Activated CD4-positive, alpha-beta T cell treated with anti-CD3 and anti-CD28 coated beads for 1 hour (primary cell): ENCODE data around the gene SNRNP48.

Experiments
- DNase-seq: peaks from one replicate; pipeline ENCODE4 v3.0.0-alpha.2; 2020

The SNRNP48 gene

DNA sequence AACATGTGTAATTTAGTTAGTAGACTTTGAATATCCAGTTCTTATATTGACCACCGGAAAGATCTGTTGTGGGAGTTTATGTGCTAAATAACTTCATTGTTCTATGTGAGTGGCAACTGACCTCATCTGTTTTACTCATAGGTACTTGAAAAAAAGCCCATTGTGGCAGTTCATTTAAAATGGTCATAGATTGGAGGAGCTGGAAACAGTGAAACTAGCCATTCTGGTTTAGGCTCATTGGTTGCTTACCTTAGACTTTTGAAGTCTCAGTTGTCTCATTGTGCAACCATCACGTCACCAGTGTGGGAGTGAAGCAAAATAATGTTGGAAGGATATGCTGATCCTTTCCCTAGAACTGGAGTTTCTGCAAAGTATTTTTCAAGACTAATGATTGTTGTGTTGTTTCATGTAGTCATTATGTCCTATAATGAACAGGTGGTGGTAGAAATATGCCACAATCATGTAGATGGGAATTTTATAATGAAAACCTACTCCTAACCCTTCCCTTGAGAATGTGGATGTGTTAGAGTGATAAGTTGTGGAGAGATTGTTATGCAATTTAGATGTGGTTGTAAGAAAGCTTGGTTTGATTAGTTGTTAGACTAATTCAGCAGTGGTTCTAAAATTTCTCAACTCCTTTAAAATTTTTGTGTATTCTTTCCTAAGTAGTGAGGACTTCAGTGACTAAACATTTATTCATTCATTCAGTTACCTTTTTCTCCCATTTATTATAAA lies 30.2 kb upstream of the SNRNP48 start:
- DNase-seq = no peak

DNA sequence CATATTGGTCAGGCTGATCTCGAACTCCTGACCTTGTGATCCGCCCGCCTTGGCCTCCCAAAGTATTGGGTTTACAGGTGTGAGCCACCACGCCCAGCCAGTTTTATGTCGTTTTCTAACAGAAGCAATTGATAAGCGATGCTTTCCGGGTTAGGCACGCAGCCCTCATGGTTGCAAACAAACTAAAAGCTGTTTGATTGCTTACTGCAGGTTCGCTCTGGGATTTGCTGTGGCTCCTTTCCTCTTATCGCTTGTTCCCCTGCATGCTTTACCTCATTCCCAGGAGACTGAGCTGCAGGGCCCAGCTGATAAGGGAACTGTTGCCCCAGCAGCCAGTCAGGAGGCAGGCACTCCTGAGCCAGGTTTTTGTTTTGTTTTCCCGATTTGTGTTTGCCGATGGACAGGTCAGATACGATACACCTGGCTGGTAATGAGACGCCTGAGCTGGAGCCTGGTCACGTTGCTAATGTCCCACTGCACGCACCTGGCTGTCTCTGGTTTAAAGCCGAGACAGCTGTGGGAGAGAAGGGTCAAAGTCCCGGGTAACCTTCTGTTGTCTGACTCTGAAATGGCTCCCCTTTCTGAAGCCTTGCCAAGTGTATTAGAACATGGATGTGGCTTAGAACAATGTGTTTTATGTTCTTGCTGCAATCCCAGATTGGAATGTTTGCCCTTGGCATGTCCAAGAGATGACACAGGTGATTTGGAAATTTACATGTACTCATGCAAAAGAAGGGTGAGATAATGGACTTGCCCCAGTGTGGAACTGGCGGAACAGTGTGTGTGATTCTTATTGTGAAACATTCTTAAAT lies 28.6 kb upstream of the SNRNP48 start:
- no peak for DNase-seq

DNA sequence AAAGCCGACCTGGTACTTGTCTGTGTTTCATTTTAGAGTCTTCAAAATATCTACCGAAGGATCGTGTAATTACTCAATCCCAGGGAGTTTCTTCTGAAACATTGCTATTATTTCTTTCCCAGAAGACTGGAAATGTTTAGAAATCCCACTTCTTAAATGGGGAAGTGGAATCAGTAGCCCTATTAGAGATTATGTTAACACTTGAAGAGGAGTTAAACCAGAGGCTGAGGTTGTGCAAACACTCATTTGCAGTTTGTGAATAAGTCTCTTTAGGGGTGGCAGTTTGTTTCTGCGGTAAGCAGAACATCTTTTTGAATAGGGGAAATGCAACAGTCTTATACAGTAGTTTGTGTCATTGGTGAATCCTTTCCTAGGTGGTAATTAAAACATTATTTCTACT lies 27.2 kb upstream of the SNRNP48 start:
- DNase-seq = no peak

DNA sequence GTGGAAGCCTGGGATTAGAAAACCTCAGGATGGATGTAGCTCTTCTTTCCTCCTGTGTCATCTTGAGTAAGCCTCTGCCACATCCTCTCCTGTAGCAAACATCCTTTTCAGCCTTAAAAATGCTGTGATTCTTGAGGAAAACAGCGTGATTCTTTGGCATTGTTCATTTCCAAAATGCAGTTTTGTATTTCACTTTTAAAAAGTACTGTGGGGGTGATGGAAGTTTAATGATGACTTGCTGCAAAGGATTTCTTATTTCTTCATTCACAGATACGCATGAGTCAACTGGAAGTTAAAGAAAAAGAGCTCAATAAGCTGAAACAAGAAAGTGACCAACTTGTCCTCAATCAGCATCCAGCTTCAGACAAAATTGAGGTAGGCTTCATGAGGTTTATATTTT lies 23.9 kb upstream of the SNRNP48 start:
- no peak for DNase-seq

DNA sequence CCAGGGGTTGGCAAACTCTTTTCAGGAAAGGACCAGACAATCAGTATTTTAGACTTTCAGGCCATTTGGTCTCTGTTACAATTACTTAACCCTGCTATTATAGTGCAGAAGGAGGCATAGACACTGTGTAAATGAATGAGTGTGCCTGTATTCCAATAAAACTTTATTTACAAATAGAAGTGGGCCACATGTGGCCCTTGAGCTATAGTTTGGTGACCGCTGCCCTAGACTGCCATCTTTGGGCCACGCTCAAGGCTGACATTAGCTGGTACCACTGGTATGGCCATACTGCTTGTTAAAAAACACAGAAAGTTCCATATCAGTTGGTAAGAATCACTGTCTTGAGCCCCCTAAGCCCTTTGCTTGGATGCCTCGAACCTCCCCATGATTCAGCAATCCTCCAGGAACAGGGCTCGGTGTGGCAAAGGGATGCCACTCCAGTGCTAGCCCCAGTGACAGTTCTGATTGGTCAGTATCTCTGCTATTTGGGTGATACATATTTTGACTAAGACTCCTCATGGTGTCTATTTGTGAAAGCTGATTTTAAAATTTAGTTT lies 23.3 kb upstream of the SNRNP48 start:
- DNase-seq = no peak

DNA sequence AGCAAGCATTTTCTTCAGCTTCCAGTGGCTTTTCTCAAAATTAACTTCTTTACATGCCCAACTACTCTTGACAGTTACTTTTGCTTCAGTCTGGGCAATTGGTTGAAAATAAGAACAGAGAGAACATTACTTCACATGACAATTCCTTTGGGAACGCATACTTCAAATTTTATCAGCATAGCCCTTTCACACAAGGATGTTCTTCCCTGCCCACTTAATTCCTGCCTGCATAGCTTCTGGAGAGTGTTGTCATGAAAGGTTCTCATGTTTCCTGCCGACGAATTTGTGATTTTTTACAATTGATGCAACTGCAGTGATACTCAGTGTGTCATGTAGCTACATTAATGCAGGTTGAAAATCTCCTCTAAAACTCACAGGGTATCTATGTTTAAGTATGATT lies 22.0 kb upstream of the SNRNP48 start:
- no peak for DNase-seq

DNA sequence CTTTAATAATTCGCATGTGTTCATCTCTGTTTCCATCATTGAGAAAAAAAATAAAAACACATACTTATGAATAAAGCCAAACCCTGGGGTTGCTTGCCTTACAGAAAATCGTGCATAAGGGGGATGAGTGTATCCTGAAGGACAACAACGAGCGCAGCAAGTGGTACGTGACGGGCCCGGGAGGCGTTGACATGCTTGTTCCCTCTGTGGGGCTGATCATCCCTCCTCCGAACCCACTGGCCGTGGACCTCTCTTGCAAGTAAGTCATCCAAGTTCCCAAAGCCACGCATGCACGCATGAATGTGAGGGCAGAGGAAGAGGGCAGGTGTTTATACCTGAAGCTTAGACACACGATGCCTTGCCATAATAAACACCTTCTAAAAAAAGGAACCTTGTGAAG lies 20.9 kb upstream of the SNRNP48 start:
- no peak for DNase-seq

DNA sequence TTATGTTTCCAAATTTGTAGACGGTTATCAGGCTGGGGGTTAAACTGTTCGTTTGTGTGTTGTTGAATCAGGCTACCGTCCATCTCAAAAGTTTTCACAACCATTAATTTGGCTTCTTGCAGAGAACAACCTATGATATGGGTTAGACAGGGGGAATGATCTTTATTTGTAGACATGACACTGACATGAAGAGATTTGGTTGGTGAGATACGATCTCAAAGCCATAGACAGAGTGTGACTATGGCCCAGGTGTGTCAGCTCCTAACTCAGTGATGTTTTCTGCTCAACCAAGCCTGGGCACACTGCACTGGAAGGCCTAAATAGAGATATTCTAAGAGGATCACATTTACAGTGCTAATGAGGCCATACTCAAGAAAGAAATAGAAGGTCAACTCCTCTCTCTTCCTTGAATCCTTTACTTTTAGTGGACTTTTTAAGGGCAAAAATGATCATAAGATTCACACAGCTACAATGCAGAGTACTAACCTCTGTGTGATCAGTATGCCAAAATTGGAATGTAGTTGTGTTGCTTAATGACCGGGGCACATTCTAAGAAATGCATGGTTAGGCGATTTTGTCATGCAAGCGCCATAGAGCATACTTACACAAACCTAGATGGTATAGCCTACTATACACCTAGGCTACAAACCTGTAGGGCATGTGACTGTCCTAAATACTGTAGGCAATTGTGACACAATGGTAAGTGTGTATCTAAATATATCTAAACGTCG lies 17.6 kb upstream of the SNRNP48 start:
- no peak for DNase-seq

DNA sequence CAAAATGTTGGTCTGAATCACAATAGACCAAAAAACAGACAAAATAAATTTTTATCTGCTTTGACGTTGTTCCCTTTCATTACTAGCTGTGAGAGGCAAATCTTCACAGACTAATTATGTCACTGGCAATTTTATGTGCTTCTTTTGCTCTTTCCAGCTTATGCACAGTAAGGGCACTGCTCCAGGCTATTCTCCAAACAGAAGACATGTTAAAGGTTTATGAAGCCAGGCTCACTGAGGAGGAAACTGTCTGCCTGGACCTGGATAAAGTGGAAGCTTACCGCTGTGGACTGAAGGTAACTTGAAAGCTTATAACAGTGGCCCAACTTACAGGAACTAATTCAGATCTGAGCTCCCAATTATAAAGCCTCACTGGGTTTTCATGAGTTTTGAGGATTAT lies 15.5 kb upstream of the SNRNP48 start:
- DNase-seq = no peak

DNA sequence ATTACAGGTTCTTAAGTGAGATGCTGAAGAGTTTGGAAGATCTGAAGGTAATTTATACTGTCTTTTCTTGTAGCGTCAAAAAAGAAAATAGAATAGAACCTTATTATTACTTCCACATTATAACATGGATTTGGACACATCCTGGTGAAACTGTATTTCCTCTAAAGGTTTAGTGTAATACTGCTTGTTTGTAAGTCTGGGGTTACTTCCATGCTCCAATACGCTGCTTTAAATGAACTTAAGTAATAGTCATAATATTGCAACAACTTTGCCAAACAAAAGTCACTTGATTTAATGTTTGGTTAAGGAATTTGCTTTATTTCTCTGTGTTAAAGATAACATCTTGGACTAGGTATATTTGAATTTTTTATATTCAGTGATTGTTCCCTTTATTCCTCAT lies 11.5 kb upstream of the SNRNP48 start:
- DNase-seq = no peak

DNA sequence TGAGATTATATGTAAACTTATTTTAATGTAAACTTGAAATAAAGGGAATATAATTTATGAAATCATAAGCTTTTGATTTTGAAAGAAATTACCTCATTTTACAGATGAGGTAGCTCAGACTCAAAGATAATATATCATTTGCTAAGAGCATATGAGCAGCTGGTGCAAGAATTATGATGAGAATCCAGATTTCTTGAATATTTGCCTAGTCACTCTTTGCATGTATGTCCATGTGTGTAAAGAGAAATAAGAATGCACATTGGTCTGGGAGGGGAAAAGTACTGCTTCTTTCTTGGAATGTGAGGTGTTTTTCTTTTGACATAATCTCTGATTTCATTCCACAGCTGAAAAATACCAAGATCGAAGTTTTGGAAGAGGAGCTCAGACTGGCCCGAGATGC lies 11.1 kb upstream of the SNRNP48 start:
- DNase-seq = no peak

DNA sequence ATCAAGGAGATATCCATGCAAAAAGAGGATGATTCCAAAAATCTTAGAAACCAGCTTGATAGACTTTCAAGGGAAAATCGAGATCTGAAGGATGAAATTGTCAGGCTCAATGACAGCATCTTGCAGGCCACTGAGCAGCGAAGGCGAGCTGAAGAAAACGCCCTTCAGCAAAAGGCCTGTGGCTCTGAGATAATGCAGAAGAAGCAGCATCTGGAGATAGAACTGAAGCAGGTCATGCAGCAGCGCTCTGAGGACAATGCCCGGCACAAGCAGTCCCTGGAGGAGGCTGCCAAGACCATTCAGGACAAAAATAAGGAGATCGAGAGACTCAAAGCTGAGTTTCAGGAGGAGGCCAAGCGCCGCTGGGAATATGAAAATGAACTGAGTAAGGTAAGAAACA lies 10.1 kb upstream of the SNRNP48 start:
- DNase-seq = no peak

DNA sequence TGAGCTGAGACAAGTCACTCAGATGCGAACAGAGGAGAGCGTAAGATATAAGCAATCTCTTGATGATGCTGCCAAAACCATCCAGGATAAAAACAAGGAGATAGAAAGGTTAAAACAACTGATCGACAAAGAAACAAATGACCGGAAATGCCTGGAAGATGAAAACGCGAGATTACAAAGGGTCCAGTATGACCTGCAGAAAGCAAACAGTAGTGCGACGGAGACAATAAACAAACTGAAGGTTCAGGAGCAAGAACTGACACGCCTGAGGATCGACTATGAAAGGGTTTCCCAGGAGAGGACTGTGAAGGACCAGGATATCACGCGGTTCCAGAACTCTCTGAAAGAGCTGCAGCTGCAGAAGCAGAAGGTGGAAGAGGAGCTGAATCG lies 9.5 kb upstream of the SNRNP48 start:
- DNase-seq = no peak

DNA sequence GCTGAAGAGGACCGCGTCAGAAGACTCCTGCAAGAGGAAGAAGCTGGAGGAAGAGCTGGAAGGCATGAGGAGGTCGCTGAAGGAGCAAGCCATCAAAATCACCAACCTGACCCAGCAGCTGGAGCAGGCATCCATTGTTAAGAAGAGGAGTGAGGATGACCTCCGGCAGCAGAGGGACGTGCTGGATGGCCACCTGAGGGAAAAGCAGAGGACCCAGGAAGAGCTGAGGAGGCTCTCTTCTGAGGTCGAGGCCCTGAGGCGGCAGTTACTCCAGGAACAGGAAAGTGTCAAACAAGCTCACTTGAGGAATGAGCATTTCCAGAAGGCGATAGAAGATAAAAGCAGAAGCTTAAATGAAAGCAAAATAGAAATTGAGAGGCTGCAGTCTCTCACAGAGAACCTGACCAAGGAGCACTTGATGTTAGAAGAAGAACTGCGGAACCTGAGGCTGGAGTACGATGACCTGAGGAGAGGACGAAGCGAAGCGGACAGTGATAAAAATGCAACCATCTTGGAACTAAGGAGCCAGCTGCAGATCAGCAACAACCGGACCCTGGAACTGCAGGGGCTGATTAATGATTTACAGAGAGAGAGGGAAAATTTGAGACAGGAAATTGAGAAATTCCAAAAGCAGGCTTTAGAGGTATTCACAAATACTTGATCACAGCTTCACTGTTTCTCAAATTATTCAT lies 8.9 kb upstream of the SNRNP48 start:
- DNase-seq = no peak

DNA sequence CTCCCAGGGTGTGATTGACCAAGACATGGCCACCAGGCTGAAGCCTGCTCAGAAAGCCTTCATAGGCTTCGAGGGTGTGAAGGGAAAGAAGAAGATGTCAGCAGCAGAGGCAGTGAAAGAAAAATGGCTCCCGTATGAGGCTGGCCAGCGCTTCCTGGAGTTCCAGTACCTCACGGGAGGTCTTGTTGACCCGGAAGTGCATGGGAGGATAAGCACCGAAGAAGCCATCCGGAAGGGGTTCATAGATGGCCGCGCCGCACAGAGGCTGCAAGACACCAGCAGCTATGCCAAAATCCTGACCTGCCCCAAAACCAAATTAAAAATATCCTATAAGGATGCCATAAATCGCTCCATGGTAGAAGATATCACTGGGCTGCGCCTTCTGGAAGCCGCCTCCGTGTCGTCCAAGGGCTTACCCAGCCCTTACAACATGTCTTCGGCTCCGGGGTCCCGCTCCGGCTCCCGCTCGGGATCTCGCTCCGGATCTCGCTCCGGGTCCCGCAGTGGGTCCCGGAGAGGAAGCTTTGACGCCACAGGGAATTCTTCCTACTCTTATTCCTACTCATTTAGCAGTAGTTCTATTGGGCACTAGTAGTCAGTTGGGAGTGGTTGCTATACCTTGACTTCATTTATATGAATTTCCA lies 4.6 kb upstream of the SNRNP48 start:
- no peak for DNase-seq

DNA sequence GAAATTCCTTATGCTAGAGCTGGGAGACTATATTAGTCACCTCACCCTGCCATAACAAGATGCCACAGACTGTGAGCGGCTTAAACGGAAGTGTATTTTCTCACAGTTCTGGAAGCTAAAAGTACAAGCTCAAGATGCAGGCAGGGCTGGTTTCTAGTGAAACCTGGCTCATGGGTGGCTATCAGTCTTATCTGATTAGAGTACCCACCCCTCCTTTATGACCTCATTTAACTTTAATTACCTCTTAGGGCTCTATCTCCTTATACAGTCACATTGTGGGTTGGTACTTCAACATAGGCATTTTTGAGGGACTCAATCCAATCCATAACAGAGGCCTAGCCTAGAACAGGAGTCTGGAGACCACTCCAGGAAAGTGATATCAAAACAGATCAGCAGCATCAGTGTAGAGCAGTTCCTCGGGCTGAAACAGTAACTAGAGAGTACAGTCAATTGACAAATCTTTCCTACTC lies 2.3 kb upstream of the SNRNP48 start:
- DNase-seq = no peak

DNA sequence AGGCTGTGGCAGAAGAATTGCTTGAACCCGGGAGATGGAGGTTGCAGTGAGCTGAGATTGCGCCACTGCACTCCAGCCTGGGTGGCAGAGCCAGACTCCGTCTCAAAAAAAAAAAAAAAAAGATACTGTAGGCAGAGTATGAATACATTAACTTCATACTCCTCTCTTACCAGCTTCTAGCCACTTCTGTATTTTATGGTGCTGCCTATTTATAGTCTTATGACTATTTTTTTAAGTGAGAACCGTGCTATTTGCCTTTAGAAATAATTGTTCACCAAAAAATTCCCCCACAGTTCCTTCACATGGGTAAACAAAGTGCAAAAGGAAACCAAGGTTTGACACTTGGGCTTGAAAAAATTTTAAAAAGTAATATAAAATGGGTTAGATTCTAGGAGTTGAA lies 1.5 kb upstream of the SNRNP48 start:
- no peak for DNase-seq

DNA sequence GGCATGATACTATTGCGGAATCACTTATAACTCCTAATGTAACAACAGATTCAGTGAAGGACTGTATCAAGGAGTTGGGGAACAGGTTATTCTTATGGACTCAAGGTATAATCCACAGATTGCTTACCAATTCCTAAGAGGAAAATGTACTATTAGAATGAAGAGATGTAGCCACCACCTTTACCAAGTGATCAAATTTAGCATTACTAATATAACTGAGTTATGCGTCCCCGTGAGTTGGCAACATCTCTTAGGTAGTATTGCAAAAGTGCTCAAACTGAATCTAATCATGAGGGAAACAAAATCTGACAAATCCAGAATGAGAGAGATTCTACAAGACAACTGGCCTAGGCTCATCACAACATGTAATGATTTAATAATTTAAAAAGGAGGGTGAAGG lies 777 bp upstream of the SNRNP48 start:
- DNase-seq = no peak

DNA sequence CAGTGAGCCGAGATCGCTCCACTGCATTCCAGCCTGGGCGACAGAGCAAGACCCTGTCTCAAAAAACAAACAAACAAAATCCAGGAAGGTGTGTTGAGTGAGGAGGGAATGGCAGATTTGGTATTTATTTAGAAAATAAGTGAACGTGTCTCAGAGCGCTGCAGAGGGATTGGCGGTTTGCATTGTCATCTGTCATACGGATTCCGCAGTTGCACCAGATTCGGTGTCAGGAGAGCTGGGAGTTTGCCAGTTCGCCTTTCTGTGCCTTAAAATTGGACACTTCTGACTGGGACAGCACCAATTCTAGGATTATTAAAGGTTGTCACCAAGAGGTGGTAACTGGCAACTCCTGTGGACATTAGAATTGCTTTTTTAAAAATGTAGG lies 912 bp downstream of the SNRNP48 start:
- DNase-seq = no peak

DNA sequence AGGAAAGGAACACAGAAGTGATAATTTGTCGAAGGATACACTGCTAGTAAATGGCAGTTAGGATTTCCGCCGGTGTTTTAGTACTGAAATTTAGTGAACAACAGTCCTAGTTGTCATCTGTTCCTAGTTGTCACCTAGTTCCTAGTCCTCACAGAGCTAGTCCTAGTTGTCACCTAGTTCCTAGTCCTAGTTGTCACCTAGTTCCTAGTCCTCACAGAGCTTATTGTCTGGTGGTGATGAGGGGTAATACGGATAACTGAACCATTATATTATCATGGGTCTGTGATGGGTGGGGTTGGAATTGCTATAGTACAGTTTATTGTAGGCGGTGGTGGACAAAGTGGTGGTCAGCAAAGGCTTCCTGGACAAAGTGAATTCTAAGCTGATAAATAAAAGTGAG lies 1.8 kb downstream of the SNRNP48 start:
- no peak for DNase-seq

DNA sequence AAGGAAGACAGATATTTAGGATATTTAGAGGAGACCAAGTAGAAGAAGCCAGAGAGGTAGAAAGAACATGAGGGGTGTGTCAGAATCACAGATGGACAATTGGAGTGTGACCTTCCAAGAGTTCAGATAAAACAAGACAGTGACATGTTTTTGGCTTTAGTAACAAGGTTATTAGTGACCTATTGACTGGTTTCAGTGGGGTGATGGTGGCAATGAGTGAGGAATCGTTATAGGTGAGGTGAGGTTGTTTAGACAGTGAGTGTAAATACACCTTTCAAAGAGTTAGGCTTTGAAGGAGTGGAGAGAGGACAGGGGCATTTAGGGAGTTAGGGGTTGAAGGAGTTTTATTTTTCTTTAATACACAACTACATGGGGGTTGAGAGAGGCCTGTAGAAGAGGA lies 3.2 kb downstream of the SNRNP48 start:
- DNase-seq = no peak

DNA sequence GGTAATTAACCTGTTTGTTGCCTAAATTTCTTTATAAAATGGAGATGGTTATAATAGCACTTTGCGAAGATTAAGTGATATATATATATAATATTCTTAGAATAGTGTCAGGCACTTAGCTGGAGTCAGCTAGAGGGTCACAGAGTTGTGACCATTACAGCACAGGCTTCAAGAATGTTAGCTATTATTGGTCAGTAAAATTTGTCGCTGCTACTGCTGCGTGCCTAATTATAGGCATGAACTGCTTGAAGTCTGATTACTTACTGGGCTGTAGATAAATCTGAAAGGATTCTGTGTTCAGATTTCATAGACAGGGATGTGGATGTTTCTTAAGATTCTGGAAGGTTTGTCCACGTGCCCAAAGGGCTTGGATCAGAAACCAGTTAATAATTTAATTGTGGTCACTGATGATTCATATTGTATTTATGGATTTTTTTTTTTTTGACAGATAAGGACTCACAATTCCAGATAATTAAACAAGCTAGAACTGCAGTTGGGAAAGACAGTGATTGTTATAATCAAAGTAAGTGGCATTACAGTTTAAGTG lies 4.7 kb downstream of the SNRNP48 start:
- DNase-seq = no peak
